OCI-LY3 (cell line): ENCODE results near the gene CSRP1.
"Not testable (repeated sequence)": the region's sequence is repeated elsewhere in the genome, so short reads cannot be mapped to it uniquely, and the experiment has no call there.

Source experiments
- H2AFZ ChIP-seq: fragments of 200-600, 300-600 bp; shearing (Covaris generic); 2 replicates; pipeline ENCODE4 v1.6.0; 2014; ENCODE audit warnings: antibody characterized with exemption, low read depth, low read length
- H3K27ac ChIP-seq: fragments of 200-600, 300-600 bp; sonication (generic); 2 replicates; pipeline ENCODE4 v1.5.1; 2014; ENCODE audit warnings: mild to moderate bottlenecking, low read length, moderate library complexity, mixed read lengths
- H3K27me3 ChIP-seq: fragments of 200-600, 300-600 bp; sonication (generic); 2 replicates; pipeline ENCODE4 v1.6.1; 2014; ENCODE audit warnings: low read depth, low read length, mixed read lengths
- H3K36me3 ChIP-seq: fragments of 200-600, 300-600 bp; sonication (generic); replicated peaks from 2 replicates; pipeline ENCODE3; 2014; ENCODE audit warnings: low read depth, low read length, mixed read lengths
- H3K4me1 ChIP-seq: fragments of 300-600, 200-600 bp; sonication (generic); 2 replicates; pipeline ENCODE4 v1.6.1; 2014; ENCODE audit warnings: low read length, mixed read lengths
- H3K4me2 ChIP-seq: fragments of 200-600, 300-600 bp; sonication (generic); 2 replicates; pipeline ENCODE4 v1.6.1; 2014; ENCODE audit warnings: low read length, mixed read lengths
- H3K4me3 ChIP-seq: fragments of 300-600, 200-600 bp; sonication (generic); 2 replicates; pipeline ENCODE4 v1.5.1; 2014; ENCODE audit warnings: antibody characterized with exemption, mild to moderate bottlenecking, low read length, moderate library complexity
- H3K79me2 ChIP-seq: fragments of 300-600, 200-600 bp; shearing (Covaris generic); 2 replicates; pipeline ENCODE4 v1.6.1; 2014; ENCODE audit warnings: mild to moderate bottlenecking, low read length, mixed read lengths
- H3K9ac ChIP-seq: fragments of 300-600, 200-600 bp; shearing (Covaris generic); 2 replicates; pipeline ENCODE4 v1.6.0; 2014; ENCODE audit warnings: mild to moderate bottlenecking, low read length, moderate library complexity
- H3K9me3 ChIP-seq: fragments of 200-600, 300-600 bp; shearing (Covaris generic); 2 replicates; pipeline ENCODE4 v1.6.1; 2014; ENCODE audit warnings: low read length, mixed read lengths; ENCODE audit not compliant: insufficient read depth
- H4K20me1 ChIP-seq: fragments of 200-600, 300-600 bp; sonication (generic); 2 replicates; pipeline ENCODE4 v1.6.1; 2016; ENCODE audit warnings: low read length, mixed read lengths; ENCODE audit not compliant: insufficient read depth
- EZH2phosphoT487 ChIP-seq: fragments of 200-600 bp; shearing (Covaris generic); IDR thresholded peaks from 2 replicates; pipeline ENCODE4 v1.6.1; 2018; ENCODE audit warnings: antibody characterized with exemption, mixed run types, low read depth
- TF ChIP-seq, protein P1 (sequence below): fragments of 200-600, 300-600 bp; sonication (generic); IDR thresholded peaks from 2 replicates; pipeline ENCODE4 v1.5.1; 2014; ENCODE audit warnings: antibody characterized with exemption, low read length, low read depth

The CSRP1 gene

DNA sequence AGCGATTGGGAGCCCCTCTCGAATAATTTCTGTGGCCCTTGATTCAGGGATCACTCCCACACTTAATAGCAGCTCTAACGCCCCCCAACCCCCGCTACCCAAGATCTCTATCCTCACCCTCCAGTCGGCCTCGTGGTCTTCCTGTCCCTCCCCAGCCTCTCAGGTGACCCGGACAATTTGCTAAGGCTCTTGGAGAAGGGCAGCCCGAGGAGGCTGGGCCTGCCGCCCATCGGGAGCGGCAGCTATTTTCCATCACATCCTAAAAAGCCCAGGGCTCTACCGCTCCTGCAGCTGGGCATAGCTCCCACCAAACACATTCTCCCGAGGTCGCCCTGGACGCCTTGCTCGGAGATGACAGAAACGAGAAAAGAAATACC is 25.9 kb downstream of the CSRP1 start:
- peaks cover 29% of the 10 kb centered on the region for H3K36me3 ChIP-seq
- no peaks in the 10 kb centered on the region for H3K79me2 ChIP-seq
- H3K4me1 ChIP-seq: peaks cover 43% of the 10 kb centered on the region
- H3K9me3 ChIP-seq: no peaks in the 10 kb centered on the region
- peak overlapping the region; percentile 81 for H3K4me3 ChIP-seq
- peaks cover 13% of the 10 kb centered on the region for H3K27me3 ChIP-seq
- peak overlapping the region; percentile 99 for H3K4me2 ChIP-seq
- H2AFZ ChIP-seq: peak overlapping the region; percentile 66
- H3K9ac ChIP-seq: peak overlapping the region; percentile 80
- no peaks in the 10 kb centered on the region for H4K20me1 ChIP-seq
- TF ChIP-seq, protein P1, sequence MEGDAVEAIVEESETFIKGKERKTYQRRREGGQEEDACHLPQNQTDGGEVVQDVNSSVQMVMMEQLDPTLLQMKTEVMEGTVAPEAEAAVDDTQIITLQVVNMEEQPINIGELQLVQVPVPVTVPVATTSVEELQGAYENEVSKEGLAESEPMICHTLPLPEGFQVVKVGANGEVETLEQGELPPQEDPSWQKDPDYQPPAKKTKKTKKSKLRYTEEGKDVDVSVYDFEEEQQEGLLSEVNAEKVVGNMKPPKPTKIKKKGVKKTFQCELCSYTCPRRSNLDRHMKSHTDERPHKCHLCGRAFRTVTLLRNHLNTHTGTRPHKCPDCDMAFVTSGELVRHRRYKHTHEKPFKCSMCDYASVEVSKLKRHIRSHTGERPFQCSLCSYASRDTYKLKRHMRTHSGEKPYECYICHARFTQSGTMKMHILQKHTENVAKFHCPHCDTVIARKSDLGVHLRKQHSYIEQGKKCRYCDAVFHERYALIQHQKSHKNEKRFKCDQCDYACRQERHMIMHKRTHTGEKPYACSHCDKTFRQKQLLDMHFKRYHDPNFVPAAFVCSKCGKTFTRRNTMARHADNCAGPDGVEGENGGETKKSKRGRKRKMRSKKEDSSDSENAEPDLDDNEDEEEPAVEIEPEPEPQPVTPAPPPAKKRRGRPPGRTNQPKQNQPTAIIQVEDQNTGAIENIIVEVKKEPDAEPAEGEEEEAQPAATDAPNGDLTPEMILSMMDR: no peak
- no peak for TF ChIP-seq EZH2phosphoT487
- no peak overlapping the region for H3K27ac ChIP-seq

DNA sequence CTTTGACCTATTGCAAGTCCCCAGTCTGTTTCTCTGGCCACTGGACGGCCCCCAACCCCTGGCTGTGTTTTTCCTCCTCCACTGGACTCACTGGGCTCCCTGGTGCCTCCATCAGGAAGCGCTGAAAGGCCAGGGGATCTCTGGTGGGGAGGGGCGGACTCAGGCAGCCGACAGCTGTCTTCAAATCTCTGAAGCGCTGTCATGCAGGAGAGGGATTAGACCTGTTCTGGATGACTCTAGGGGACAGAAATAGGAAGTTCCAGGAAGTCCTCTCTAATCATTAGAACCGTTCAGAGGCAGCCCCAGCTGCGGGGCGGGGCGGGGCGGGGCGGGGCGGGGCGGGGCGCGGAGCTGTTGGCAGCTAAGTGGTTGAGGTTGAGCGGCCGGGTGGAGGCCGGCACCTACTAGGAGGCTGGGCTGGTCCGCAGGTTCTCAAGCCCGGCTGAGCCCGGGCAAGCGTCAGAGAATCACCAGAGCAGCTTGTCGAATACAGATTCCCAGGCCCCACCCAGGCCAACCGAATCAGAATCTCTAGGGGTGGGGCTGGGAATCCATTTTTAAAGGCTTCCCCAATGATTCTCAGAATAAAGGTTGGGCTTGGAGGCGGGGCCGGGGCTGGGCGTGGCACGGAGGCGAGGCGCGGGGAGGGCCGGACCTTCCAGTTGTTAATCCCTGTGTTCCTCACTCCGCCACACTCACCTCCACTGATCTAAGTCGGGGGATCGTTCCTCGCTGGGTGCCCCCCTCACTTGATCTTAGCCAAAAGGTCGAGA is 26.5 kb downstream of the CSRP1 start:
- H3K9me3 ChIP-seq: no peaks in the 10 kb centered on the region
- no peaks in the 10 kb centered on the region for H4K20me1 ChIP-seq
- H3K9ac ChIP-seq: peak overlapping the region; percentile 80
- peak overlapping the region; percentile 99 for H3K4me2 ChIP-seq
- peaks cover 24% of the 10 kb centered on the region for H3K36me3 ChIP-seq
- H3K27me3 ChIP-seq: peaks cover 19% of the 10 kb centered on the region
- no peak for TF ChIP-seq EZH2phosphoT487
- TF ChIP-seq, protein P1: peak; percentile 13; the same call in 1 of the 2 replicates
- no peaks in the 10 kb centered on the region for H3K79me2 ChIP-seq
- H3K4me3 ChIP-seq: peak overlapping the region; percentile 81
- H3K4me1 ChIP-seq: peaks cover 43% of the 10 kb centered on the region
- H3K27ac ChIP-seq: 0 out of 2 replicates have a peak overlapping the region, but pooled peaks have one; percentile 10
- peak overlapping the region; percentile 66 for H2AFZ ChIP-seq

DNA sequence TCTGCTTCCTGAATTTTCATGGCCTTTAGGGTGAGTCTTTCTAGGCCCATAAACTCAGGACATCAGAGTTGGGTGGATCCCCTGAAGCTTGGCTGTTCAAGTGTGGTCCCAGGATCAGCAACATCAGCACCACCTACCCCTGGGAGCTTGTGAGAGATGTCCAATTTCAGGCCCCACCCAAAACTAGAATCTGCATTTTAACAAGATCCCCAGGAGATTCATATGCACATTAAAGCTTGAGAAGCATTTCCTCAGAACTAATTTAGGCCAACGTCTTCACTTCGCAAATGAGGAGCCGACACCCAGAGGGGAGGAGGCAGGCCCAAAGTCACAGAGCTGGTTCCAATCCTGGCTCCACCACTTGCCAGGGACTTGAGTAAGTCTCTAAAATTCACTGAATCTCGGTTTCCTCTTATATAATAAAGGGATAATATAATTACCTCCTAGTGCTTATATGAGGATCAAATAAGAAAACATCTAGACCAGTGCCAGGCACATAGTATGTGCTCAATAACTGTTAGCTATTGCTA is 27.7 kb downstream of the CSRP1 start:
- Histone ChIP-seq H3K36me3 (peaks cover 15% of the 10 kb centered on the region), H3K27me3 (peaks cover 25% of the 10 kb centered on the region), H3K4me3 (no peak overlapping the region), H4K20me1 (no peaks in the 10 kb centered on the region), H3K4me1 (peaks cover 43% of the 10 kb centered on the region), H3K9me3 (no peaks in the 10 kb centered on the region), H3K79me2 (no peaks in the 10 kb centered on the region), H3K27ac (no peak overlapping the region), H3K4me2 (no peak overlapping the region), H3K9ac (no peak overlapping the region), H2AFZ (no peak overlapping the region)
- TF ChIP-seq EZH2phosphoT487: no peak
- TF ChIP-seq, protein P1: no peak

DNA sequence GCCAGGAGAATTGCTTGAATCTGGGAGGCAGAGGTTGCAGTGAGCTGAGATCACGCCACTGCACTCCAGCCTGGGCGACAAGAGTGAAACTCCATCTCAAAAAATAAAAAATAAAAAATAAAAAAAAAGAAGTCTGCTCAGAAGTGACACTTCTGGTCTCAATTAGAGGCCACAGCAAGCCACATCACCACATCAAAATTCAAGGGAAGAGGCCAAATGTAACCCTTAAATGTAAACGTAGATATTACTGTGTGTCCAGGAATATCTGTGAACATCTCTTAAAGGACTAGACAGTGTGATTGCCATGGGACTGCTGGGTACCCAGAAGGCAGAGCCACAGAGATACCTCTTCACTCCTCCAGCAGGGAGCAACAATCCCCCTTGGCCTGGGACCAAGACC is 28.3 kb downstream of the CSRP1 start:
- H3K27ac ChIP-seq, H3K79me2 ChIP-seq, H2AFZ ChIP-seq, H3K4me3 ChIP-seq, H4K20me1 ChIP-seq, H3K36me3 ChIP-seq, H3K9ac ChIP-seq, H3K4me2 ChIP-seq, H3K9me3 ChIP-seq: not testable (repeated sequence)
- Histone ChIP-seq H3K27me3 (peaks cover 25% of the 10 kb centered on the region), H3K4me1 (peaks cover 39% of the 10 kb centered on the region)
